ENCODE measurements around the gene GSPT2.

Gene GSPT2

DNA sequence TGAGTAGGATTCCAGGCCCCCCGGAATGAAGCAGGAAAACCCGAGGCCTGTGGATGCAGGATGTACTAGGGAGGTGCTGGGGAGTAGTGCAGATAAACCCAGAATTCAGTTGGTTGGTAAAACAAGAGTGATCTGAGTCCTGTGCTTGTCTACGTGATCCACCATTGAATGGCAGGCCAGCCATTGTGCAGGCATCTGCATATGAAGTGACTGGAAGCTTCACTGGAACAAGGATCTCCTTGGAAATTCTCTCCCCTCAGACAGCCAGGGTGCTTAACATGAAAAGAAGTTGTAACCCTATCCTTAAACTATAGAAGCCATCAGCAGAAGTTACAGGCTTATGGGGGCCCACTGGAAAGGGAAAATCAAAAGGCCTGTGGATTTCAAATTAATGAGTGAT, 656 bp upstream of the GSPT2 start:
- TF ChIP-seq, protein P1, sequence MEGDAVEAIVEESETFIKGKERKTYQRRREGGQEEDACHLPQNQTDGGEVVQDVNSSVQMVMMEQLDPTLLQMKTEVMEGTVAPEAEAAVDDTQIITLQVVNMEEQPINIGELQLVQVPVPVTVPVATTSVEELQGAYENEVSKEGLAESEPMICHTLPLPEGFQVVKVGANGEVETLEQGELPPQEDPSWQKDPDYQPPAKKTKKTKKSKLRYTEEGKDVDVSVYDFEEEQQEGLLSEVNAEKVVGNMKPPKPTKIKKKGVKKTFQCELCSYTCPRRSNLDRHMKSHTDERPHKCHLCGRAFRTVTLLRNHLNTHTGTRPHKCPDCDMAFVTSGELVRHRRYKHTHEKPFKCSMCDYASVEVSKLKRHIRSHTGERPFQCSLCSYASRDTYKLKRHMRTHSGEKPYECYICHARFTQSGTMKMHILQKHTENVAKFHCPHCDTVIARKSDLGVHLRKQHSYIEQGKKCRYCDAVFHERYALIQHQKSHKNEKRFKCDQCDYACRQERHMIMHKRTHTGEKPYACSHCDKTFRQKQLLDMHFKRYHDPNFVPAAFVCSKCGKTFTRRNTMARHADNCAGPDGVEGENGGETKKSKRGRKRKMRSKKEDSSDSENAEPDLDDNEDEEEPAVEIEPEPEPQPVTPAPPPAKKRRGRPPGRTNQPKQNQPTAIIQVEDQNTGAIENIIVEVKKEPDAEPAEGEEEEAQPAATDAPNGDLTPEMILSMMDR (conservative IDR thresholded peaks at IDR 0.05; ENCODE audit: low read length) = no peak
- H3K4me3 ChIP-seq (ENCODE audit: low read length) = peak overlapping the region; percentile 75
- DNase-seq (ENCODE audit: low read depth) = no peak

DNA sequence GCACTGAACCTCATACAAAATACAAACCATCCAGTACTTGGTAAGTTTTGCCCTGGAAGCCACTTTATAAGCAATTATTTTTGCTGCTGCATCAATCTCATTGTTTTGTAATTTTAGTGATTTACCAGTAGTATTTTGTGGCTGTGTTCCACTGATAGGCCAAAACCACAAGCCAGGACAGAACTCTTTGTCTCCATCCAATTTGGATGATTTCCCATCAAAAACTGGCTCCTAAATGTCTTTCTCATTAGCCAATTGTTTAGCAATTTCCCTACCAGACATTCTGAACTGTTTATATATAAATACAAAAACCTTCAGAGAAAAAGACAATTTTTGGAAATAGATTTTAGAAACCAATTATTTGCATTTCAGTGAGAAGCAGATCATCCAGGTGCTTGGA, 4.4 kb downstream of the GSPT2 start:
- TF ChIP-seq, protein P1 (conservative IDR thresholded peaks at IDR 0.05; ENCODE audit: low read length) = no peak
- no peak overlapping the region for H3K4me3 ChIP-seq (ENCODE audit: low read length)
- peak; percentile 30 for DNase-seq (ENCODE audit: low read depth)

DNA sequence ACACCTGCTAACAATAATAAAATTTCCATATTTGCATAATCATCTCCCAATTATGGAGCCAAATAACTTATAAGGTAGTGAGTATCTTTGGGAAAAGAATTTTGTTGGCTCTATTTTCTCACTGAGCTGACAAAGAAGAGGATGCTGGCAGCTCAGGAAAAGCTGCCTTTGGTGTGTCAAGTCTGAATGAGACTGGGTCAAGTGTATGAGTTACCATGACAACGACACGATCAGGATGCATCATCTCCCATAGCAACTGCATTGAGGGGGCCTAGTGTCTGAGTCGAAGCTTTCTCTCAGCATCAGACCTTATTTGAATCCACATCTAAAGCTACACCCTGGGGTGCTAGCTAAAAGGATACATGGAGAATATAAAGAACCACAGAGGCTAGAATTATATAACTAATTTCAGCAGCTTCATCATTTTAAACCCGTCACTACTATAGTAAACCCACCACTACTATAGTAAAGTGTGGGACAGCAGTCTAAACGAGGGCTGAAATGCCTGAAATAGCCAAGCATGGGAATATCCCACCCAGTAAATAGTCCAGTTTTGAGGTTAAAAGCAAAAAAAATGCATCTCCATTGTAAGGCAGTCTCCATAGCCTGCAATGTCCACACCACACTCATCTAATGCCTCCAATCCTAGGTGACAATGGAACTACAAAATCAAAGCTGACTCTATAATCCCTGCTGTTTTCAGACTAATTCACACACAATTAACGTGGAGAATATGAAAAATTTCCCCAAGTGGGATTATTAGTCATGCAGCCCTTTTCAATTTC, 16.0 kb downstream of the GSPT2 start:
- no peak for DNase-seq (ENCODE audit: low read depth)
- H3K4me3 ChIP-seq (ENCODE audit: low read length) = no peak overlapping the region
- TF ChIP-seq, protein P1 (conservative IDR thresholded peaks at IDR 0.05; ENCODE audit: low read length) = no peak

DNA sequence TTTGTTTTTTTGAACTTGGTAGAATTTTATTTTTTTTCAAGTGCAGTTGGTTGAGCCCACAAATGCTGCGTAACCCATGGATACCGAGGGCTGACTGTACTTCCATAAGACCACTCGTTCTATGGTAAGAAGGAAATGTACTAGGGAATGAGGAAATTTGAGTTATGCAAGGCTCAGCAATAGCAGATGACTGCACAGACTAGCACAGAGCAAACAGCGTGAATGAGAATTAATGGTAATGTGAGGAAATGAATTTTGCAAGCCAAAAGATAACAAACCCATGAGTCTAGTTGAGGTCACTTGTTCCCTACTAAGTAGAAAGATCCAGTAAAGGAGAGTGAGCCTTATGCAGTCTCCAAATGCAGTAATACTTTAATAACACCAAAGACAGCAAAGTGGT, 17.4 kb downstream of the GSPT2 start:
- no peak overlapping the region for H3K4me3 ChIP-seq (ENCODE audit: low read length)
- TF ChIP-seq, protein P1 (conservative IDR thresholded peaks at IDR 0.05; ENCODE audit: low read length) = no peak
- DNase-seq (ENCODE audit: low read depth) = no peak

DNA sequence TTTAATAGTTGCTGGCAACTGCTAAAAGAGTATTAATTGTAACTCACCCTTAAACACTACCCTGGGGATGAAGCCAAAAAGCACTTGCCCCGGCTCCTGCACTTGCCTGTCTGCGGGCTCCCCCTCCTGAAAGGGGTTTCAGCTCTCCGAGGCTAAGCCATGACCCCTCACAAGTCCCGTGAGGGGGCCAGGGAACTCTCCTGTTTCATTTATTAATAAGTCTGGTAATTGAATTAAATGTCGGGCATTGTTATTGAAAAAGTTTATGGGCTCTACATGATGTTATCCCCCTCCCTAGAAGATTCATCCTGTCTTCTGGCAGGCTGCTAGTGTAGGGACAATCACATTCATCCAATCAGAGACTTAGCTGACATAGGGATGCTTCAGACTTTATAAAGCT, 23.3 kb downstream of the GSPT2 start:
- no peak overlapping the region for H3K4me3 ChIP-seq (ENCODE audit: low read length)
- no peak for DNase-seq (ENCODE audit: low read depth)
- TF ChIP-seq, protein P1 (conservative IDR thresholded peaks at IDR 0.05; ENCODE audit: low read length) = no peak

DNA sequence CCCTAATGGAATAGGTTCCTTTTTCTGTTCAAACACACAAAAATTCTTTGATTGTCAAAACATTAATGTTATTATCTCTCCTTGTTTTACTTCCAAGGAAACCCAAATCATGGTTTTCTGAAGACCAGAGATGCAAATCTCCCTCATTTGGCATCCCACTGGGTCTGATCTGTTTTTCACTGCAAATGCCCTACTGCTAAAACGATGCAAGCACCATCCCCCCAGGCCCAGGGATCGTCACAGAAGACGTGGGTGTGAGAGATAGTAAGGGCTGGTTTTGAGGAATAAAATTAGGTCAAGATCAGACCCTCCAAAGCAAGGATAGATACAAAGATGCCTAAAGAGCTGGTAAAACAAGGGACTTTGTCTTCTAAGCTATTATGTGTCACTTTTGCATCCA, 33.6 kb downstream of the GSPT2 start:
- no peak for DNase-seq (ENCODE audit: low read depth)
- TF ChIP-seq, protein P1 (conservative IDR thresholded peaks at IDR 0.05; ENCODE audit: low read length) = no peak
- no peak overlapping the region for H3K4me3 ChIP-seq (ENCODE audit: low read length)

DNA sequence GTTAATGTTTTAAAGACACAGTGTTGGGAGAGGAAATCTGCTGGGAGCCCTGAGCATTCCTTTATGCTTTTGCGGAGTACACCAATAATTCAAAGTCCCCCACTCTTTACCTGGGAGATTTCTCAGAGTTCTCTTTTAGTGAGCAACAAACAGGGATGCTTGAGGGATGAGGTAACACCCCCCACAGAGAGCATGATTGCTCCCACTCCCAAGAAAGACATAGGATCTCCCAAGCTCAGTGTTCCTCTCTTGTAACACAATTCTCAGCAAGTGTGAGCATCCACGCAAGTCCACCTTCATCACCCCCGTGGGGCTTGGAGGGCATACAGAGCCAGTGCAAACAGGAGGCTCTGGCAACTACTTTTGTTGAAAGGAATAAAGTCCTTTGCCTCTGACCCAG, 36.1 kb downstream of the GSPT2 start:
- no peak for DNase-seq (ENCODE audit: low read depth)
- TF ChIP-seq, protein P1 (conservative IDR thresholded peaks at IDR 0.05; ENCODE audit: low read length) = no peak
- H3K4me3 ChIP-seq (ENCODE audit: low read length) = no peak overlapping the region
